Fibroblast of the aortic adventitia (primary cell): ENCODE measurements around the gene MYOZ1. TPM values are rescaled to one million over a fixed set of nuclear protein-coding genes. Genes with fewer than 3 reads are reported as not detected.
A peak's percentile ranks its signal among the peaks of the same experiment; 100 is the strongest.

ENCODE experiments used
- DNase-seq: peaks from one replicate; pipeline ENCODE4 v3.0.0-alpha.2; 2010; ENCODE audit warnings: low read depth
- H3K4me3 ChIP-seq: 2 replicates; pipeline ENCODE4 v1.5.1; 2011; ENCODE audit warnings: low read depth, mild to moderate bottlenecking, control low read depth, low read length, moderate library complexity
- total RNA-seq: library from RNA; depleted of rRNA; stranded (reverse); fragments of >200 nt; gene quantifications from 2 replicates; pipeline ENCODE4 v1.2.3, GENCODE V29; 2012; ENCODE audit warnings: low replicate concordance
- TF ChIP-seq, protein P1 (sequence below): IDR thresholded peaks from 2 replicates; pipeline ENCODE4 v1.5.1; 2011; ENCODE audit warnings: mild to moderate bottlenecking, low read length, control low read depth, inconsistent platforms; ENCODE audit not compliant: insufficient read depth

The MYOZ1 gene
- total RNA-seq, 1 donor: not detected

DNA sequence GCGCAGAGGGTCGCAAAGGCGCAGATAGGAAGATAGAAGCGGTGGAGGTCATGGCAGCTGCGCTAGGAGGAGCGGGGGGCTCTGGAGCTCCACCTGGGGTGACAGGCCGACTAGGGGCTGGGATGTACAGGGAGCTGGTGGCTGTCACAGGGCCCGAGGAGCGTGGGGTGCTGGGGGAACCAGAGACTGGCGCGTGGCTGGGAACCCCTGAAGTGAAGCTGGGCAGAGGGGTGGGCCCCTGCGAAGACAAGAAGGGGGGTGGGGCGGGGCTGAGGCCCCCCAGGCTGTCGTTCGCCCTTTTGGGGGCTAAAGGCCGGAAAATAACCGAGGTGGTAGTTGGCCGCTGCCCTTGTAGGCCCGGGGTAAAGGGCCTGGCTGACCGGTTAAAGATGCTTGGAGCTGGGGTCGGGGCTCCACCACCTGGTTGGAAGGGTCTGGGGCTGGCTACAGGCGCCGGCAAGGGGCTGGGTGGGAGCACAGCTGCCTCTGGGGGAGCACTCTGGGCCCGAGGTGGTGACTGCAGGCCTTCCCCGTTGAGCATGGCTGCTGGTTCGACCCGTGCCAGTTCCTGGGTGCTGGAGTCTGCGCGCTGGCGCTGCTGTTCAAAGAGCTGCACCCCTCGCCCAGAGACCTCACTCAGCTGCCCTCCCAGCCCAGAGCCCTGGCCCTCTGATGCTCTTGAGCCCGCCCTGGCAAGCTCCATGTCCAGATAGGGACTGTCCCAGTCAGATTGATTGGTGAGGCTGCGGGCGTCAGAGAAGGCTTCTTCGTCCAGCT is 6.8 kb upstream of the MYOZ1 start:
- DNase-seq: no peak
- peak overlapping the region; percentile 55 for H3K4me3 ChIP-seq
- TF ChIP-seq, protein P1, sequence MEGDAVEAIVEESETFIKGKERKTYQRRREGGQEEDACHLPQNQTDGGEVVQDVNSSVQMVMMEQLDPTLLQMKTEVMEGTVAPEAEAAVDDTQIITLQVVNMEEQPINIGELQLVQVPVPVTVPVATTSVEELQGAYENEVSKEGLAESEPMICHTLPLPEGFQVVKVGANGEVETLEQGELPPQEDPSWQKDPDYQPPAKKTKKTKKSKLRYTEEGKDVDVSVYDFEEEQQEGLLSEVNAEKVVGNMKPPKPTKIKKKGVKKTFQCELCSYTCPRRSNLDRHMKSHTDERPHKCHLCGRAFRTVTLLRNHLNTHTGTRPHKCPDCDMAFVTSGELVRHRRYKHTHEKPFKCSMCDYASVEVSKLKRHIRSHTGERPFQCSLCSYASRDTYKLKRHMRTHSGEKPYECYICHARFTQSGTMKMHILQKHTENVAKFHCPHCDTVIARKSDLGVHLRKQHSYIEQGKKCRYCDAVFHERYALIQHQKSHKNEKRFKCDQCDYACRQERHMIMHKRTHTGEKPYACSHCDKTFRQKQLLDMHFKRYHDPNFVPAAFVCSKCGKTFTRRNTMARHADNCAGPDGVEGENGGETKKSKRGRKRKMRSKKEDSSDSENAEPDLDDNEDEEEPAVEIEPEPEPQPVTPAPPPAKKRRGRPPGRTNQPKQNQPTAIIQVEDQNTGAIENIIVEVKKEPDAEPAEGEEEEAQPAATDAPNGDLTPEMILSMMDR: no peak

DNA sequence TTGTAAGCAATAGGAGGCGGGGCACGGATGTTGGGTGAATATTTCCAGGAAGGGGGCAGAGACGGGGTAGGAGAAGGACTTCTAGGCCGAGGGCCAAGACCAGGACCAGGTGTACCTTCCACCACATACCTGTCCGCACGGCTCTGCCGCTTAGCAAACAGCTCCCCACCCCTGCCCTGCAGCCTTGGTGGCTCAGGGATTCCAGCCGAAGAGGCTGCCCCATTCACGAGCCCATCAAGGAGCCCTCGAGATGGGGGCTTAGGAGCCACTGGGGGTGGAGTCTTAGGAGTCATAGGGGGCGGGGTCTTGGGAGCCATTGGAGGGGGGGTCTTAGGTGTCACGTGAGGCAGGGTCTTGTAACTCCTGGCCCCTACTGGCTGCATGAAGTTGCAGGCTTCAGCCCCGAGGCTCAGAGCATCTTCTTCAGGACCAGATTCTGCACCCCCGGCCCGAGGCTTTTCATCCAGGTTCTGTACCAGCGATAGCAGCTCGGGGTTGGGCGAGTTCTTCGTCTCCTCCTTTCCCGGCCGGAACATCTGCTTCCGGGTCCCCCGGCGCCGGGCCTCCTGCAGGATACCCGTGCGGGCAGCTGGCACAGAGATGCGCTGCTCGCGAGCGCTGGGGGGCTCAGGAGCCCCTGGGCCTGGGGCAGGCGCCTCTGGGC is 6.1 kb upstream of the MYOZ1 start:
- TF ChIP-seq, protein P1: no peak
- no peak for DNase-seq
- H3K4me3 ChIP-seq: peak overlapping the region; percentile 55

- TF ChIP-seq, protein P1: no peak
- H3K4me3 ChIP-seq: no peak overlapping the region
- DNase-seq: no peak
These were observed 5.3 kb upstream of the MYOZ1 start for GRCh38 chr10:73646598-73647041.

DNA sequence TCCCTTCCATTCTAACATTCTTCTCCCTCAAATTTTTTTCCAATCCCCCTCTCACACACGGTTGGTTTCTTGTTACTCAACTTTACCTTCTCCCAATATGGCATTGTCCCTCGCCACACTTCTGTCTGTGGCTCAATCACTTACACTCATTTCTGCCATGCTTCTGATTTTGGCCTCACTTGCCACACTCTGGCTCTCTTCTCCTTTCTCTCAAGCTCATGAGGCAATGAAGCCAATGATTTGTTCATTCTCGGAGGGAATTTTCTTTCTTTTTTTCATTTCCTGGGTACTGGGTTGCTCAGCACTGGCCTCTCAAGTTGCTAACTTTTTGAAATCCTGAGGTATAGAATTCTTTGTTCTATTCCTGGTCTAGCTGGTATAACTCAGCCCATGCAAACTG is 4.0 kb upstream of the MYOZ1 start:
- H3K4me3 ChIP-seq: no peak overlapping the region
- TF ChIP-seq, protein P1: no peak
- DNase-seq: no peak

DNA sequence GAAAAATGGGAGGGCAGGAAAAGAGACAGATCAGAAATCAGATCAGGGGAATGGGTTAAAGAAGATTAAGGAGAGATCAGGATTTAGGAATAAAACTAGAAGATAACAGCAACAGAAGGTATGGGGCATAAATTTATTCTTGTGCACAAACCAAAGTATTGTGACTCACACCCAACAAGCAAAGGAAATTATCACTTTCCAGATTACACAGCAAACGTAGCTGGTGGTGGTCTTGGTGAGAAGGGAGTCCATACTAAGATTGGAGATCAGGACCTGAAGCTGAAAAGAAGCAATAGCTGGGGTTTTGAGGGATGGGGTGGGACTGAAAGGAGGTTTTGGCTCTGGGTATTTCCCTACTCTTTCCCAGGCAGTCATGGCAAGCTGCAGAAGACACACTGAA is 3.5 kb upstream of the MYOZ1 start:
- no peak for DNase-seq
- no peak overlapping the region for H3K4me3 ChIP-seq
- TF ChIP-seq, protein P1: no peak

DNA sequence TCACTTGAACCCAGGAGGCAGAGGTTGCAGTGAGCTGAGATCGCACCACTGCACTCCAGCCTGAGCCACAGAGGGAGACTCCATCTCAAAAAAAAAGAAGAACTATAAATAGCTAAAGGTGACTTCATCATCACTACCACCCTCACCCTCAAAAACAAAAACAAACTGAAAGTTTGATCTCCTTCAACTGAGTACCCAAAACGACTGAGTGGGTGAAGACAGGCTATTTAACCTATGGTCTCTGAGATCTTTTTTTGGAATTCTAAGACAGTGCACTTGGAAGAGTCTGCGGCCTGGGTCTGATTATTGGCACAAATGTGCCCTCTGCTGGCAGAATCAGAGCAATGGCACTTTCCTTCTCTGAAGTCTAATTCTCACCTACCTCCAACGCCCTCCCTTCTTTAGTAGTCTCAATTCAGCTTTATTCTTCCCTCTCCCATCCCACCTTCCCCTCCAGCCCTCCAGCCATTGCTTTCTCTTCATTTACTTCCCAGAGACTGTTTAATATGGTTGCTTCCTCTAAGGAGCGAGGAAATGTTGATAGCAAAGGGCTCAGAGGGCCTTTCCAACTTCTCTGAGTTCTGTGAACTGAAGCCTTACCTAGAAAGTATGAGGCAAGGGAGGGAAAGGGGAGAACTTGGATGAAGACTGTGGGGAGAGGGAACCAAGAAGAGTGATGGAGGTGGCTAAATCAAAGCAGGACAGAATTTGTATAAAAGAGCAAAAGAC is 2.9 kb upstream of the MYOZ1 start:
- peak; percentile 84 for DNase-seq
- TF ChIP-seq, protein P1: peak; percentile 84

More for the DNA sequence above, 2.9 kb upstream of the MYOZ1 start:
- no peak overlapping the region for H3K4me3 ChIP-seq
